Neural progenitor cell (in vitro differentiated cells): ENCODE data around the gene RHOG.

ENCODE experiments used
- EZH2phosphoT487 ChIP-seq: fragments of 200-600 bp; sonication (generic); IDR thresholded peaks from 2 replicates; pipeline ENCODE4 v1.6.1; 2017; ENCODE audit warnings: antibody characterized with exemption
- TF ChIP-seq, protein P1 (sequence below): fragments of 200-600 bp; sonication (generic); IDR thresholded peaks from 2 replicates; pipeline ENCODE4 v1.5.1; 2017; ENCODE audit warnings: antibody characterized with exemption, mild to moderate bottlenecking

DNA sequence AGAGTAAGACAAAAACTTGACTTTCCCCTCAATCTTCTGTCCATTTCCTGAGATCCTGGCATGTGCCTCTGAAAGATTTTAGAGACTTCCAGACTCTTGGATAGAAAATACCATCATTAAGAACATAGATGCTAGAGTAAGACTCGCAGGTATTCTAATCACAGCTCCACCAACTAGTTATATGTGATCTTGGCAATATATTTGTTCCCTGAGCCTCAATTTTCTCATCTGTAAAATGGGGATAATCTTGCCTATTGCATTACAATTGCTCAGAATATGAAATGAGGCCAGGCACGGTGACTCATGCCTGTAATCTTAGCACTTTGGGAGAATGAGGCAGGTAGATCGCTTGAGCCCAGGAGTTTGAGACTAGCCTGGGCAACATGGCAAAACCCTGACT lies 10.7 kb downstream of the RHOG start:
- TF ChIP-seq, protein P1, sequence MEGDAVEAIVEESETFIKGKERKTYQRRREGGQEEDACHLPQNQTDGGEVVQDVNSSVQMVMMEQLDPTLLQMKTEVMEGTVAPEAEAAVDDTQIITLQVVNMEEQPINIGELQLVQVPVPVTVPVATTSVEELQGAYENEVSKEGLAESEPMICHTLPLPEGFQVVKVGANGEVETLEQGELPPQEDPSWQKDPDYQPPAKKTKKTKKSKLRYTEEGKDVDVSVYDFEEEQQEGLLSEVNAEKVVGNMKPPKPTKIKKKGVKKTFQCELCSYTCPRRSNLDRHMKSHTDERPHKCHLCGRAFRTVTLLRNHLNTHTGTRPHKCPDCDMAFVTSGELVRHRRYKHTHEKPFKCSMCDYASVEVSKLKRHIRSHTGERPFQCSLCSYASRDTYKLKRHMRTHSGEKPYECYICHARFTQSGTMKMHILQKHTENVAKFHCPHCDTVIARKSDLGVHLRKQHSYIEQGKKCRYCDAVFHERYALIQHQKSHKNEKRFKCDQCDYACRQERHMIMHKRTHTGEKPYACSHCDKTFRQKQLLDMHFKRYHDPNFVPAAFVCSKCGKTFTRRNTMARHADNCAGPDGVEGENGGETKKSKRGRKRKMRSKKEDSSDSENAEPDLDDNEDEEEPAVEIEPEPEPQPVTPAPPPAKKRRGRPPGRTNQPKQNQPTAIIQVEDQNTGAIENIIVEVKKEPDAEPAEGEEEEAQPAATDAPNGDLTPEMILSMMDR, result no peak
- TF ChIP-seq EZH2phosphoT487, result no peak
